Urothelium cell line (cell line): ENCODE results near the gene SLC4A11.
"Not testable (repeated sequence)": the region's sequence is repeated elsewhere in the genome, so short reads cannot be mapped to it uniquely, and the experiment has no call there.

ENCODE experiments used
- DNase-seq: peaks from one replicate; pipeline ENCODE4 v3.0.0; 2011; ENCODE audit warnings: low spot score, mixed read lengths
- FAIRE-seq: peaks from 2 replicates; lab custom pipeline; 2011; peaks lifted over from hg19 to GRCh38; lab: Jason Lieb, UNC

The SLC4A11 gene

GRCh38 chr20:3229158-3229557 lies 9.8 kb downstream of the SLC4A11 start:
- FAIRE-seq = no peak
- no peak for DNase-seq

DNA sequence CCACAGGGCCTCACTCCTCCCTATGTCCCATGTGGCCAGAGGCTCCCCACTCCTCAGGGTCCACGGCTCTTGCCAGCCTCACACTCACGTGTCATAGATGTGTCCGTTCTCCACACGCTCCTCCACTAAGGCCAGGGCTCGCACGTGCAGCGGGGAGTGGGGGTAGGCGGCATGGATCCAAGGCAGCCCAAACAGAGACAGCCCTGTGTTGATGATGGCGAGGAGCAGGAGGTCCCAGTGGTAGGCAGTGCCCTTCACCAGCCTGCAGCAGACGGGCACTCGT lies 10.3 kb downstream of the SLC4A11 start:
- DNase-seq = no peak
- no peak for FAIRE-seq

- no peak for FAIRE-seq
- no peak for DNase-seq
Observed at GRCh38 chr20:3227936-3228749, 10.8 kb downstream of the SLC4A11 start.

DNA sequence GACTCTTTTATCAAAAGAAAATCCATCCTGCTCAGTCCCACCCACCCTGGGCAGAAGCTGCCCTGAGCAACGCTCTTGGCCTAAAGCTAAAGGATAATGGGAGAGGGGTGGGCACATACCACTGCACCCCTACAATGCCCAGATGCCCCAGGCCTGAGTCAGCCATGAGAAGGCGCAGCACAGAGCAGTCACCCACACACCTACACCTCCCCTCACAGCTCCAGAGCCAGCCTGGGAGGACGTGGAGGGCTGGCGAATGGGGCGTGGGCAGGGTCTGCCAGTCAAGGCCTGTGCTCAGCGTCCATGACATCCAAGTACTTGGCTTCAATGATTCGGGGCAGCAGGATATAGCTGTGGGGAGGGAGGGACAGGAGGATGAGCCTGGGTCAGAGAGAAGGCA lies 11.5 kb downstream of the SLC4A11 start:
- FAIRE-seq = no peak
- no peak for DNase-seq

DNA sequence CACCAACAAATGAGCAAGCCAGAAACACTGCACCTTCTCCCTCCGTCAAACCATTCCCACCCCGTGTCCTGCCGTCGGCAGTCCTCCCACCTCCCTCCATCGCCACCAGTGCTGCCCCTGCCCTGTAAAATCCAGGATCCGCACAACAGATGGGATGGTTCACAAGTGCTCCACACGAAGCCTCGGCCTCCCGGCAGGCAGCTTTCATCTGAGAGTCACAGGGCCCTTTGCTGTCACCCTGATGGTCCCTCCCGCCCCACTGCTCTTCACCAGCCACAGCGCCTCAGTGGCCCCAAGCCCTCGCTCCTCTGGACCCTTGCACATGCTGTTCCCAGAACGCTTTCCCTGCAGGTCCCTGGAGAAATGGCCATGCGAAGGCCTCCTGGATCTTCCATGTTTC lies 12.1 kb downstream of the SLC4A11 start:
- no peak for DNase-seq
- no peak for FAIRE-seq

DNA sequence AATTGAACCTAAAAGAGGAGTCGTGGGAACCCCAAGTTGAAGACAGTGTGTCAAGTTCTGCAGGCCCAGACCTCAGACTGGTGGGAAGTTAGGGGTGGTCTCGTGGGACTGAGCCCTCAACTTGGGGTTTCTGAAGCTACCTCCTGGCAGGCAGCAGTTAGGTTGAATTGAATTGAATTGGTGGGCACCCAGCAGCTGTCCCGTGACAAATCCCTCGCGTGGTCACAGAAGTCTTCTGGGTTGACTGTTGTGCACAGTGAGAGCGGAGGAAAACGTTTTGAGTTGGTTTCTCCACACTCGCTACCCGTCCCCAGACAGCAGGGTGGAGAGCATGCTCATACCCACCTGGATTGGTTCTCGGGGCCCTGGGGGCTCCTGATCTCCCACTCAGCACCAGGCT lies 12.9 kb downstream of the SLC4A11 start:
- no peak for DNase-seq
- FAIRE-seq = no peak

DNA sequence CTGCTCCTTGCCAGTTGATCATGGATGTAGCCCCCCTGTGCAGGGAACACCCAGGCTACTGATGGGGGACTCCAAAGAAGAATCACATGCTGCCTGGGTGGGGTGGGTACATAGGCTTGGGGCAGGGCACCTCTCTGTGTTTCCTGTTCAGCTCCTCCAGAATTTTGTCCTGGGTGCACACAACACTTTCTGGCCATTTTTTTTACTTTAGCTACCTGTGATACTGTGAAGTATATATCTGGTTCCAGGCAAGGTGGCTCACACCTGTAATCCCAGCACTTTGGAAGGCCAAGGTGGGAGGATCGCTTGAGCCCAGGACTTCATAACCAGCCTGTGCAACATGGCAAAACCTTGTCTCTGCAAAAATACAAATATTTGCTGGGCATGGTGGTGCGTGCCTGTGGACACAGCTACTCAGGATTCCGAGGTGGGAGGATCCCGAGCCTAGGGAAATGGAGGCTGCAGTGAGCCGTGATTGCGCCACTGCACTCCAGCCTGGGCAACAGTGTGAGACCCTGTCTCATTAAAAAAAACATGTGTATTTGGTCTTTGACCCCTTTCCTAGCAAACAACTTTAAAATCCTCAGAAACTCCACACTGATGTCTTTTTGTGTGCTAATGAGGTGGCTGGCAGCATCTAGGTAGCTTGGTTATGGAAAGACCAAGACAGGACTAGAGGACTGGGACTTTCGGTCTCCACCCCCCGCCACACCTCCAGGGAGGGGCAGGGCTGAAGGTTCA lies 14.1 kb downstream of the SLC4A11 start:
- DNase-seq = no peak
- no peak for FAIRE-seq

DNA sequence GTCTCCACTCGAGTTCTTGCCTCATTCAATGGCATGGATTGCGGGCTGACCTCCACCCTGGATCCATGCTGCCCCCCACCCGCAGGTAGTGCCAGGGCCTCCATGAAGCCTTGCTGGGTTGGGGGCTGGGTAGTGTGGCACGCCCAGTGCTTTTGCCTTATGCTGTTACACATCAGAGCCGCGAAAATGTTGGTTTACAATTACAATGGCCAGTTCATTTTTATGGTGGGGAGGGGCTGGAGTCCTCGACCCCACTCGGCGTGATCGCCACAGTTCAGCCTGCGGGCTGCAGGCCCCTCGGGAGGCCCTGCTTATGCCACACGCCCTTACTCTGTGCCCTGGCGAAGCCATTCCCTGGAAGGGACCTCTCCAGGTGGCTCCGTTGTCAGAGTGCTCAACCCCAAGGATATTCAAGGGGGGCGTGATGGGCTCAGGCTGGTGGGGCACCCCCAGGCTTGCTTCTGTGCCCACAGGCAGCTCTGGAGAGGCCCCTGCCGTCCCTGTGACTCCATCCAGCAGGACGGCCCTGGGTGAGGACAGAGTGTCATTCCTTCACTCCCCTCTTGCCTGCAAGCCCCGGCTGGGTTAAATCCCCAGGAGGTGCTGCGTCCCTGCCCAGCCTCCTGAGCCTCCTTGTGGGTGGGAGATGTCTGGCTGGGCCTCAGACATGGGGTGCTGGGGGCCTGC lies 14.9 kb downstream of the SLC4A11 start:
- no peak for DNase-seq
- no peak for FAIRE-seq

DNA sequence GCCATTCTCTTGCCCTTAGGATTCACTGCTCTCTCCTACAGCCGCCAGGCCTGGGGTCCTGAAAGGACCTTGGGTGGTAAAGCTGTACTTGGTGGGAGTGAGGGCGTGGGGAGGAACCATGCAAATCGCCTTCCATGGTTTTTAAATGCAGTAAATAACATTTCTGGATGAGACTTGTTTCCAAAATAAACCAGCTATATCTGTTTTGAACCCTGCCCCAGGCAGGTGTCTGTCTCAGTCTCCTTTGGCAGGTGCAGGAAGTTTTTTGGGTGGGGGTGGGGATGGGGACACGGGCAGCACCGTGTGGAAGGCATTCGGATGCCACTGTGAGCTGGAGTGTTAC lies 15.4 kb downstream of the SLC4A11 start:
- DNase-seq = no peak
- FAIRE-seq = no peak

DNA sequence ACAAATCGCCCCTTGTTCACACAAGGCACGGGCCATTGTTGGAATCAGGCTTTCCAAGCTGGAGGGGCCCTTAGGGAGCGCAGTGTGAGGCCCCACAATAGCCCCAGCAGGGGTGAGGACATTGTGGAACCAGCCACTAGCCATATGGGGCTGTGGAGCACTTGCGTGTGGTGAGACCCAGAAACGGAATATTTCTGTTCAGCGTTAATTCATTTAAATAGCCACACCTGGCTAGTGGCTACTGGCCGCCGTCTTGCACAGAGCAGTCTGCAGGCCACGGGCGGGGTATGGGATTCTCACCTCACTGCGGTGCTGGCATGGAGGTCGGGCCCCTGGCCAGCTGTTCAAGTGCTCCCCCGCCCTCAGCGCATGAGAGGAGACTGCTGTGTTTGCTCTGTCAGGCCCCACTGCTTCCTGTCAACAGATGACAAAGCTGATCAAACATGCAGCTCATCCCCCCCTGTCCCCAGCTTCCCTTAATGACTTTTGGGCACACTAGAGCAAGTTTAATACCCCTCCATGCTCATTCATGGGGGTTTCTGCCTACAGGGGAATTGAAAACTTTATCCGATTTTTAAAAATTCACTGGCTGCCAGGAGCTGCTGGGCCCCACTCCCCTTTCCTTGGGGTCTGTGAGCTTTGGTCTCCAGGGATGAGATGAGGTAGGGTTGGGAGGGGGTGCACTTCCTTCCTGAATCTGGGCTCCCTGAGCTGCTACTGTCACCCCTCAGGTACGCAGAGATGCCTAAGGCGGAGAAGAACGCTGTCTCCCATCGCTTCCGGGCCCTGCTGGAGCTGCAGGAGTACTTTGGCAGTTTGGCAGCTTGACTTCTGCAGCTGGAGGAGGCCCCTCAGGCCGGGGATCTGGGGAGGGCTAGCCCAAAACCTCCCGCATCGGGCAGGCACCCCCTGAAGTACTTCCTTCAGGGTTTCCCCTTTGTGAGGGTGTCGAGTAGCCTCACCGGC lies 16.1 kb downstream of the SLC4A11 start:
- FAIRE-seq (no peak), DNase-seq (no peak)

DNA sequence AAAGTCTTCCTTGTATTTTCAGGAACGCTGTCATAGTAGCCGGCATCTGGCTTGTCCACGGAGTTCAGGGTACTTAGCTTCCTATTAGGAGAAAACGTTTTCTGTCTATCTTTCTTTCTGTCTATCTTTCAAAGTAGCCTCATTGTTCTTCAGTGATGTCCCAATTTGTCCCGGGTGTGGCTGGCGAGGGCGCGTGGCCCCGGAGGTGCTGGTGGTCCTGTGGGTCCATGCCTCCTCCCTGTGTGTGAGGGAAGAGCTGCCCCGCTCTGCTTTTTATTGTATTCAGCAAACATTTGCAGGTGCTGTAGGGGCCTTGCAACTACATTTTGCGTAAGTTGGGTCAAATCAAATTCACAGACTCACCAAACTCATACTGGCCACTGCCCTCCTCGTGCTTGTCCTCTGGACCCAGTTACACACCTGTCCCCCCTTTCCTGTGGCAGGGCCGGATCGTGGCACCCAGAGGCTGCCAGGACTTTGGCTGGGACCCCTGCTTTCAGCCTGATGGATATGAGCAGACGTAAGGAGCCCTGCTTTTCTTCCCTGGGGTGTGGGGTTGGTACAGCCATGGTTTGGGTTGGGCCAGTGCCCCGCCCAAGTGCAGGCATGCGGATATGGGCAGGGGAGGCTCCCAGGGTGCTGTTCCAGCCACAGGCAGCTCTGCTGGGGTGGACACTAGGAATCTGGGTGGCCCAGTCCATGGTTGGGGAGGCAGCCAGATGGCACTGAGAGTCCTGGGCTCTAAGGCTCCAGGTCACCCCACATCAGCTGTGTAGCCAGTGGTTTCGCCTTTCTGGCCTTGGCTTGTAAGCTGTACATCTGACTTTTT lies 17.4 kb downstream of the SLC4A11 start:
- DNase-seq = no peak
- FAIRE-seq = no peak

DNA sequence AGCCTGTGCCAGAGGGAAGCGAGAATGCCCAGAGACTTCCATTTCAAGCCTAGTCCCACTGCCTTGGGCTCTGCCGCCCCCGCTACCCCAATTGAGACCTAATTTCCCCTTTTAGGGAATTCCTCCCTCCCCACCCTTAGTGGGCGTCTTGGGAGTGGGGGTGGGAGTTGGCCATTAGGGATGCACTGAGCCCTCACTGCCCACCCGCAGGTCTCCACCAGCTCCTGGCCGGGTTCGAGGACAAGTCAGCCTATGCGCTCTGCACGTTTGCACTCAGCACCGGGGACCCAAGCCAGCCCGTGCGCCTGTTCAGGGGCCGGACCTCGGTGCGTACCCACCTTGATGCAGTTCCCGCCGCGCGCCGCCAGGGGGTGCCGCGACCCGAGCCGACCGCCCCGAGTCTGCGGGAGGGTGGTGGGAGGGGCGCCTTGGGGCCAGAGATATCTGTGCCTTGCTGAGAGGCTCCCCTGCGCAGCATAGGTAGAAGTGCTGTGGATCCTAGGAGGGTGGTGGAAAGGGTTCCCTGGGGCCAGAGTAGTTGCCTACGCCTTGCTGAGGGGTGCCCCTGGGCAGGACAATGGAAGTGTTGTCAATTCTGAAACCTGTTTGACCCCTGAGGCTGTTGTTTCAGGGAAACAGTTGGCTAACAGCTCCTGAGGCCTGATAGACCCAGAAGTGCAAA lies 20.5 kb downstream of the SLC4A11 start:
- no peak for FAIRE-seq

DNA sequence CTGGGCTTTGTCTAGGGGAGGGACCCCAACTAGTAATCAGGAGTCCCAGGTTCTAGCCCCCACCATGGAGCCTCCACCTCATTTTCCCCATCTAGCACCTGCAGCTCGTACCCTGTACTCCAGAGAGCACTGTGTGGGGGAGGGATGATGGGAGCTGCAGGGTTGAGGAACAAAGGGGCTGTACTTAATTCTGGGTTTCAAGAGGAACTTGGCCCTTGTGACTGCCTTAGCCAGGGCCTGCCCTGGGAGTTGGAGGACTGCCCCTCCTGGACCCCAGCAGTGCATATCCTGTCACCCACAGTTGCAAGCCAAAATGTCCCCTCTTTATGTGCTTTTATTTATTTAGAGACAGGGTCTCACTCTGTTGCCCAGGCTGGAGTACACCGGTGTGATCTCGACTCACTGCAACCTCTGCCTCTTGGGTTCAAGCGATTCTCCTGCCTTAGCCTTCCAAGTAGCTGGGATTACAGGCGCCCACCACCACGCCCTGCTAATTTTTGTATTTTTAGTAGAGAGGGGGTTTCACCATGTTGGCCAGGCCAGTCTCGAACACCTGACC lies 23.6 kb downstream of the SLC4A11 start:
- not testable (repeated sequence) for FAIRE-seq, DNase-seq

More for the DNA sequence above, 20.5 kb downstream of the SLC4A11 start:
- DNase-seq = peak; percentile 66

GRCh38 chr20:3213226-3213625 lies 25.8 kb downstream of the SLC4A11 start:
- no peak for FAIRE-seq
- DNase-seq = no peak

DNA sequence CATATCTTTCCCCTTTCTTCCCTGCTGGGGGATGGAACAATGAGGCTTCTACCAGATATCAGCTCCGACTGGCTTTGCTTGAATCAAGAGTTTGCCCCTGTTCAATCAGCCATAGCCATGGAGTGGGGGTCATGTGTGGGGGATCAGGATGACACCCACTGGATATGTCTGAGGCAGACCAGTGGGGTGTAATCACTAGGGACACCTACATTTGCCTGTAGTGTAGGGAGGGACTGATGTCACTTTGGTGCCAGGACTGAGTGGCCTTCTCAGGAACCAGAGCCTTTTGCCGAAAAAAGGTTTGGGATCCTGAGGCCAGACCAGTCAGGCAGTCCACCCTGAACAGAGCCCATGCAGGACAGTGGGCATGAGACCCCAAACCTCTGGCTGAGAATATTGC lies 28.6 kb downstream of the SLC4A11 start:
- DNase-seq (no peak), FAIRE-seq (no peak)

- DNase-seq (no peak), FAIRE-seq (no peak)
Observed at GRCh38 chr20:3209946-3210317, 29.1 kb downstream of the SLC4A11 start.

GRCh38 chr20:3209257-3209945 lies 29.6 kb downstream of the SLC4A11 start, which contains the start of gene ITPA:
TSS of gene ITPA (plus strand) at chr20:3209498. CDS start at chr20:3209552, 54 bp downstream.
- no peak for FAIRE-seq
- peak; percentile 74 for DNase-seq

- DNase-seq (no peak), FAIRE-seq (no peak)
Observed at GRCh38 chr20:3208786-3209256, 30.2 kb downstream of the SLC4A11 start.
